ENCODE measurements around the gene GLI2. TPM values are rescaled to one million over a fixed set of nuclear protein-coding genes. Genes with fewer than 3 reads are reported as not detected.

The GLI2 gene
- polyA plus RNA-seq, 1 experiment, result 5.2 TPM

DNA sequence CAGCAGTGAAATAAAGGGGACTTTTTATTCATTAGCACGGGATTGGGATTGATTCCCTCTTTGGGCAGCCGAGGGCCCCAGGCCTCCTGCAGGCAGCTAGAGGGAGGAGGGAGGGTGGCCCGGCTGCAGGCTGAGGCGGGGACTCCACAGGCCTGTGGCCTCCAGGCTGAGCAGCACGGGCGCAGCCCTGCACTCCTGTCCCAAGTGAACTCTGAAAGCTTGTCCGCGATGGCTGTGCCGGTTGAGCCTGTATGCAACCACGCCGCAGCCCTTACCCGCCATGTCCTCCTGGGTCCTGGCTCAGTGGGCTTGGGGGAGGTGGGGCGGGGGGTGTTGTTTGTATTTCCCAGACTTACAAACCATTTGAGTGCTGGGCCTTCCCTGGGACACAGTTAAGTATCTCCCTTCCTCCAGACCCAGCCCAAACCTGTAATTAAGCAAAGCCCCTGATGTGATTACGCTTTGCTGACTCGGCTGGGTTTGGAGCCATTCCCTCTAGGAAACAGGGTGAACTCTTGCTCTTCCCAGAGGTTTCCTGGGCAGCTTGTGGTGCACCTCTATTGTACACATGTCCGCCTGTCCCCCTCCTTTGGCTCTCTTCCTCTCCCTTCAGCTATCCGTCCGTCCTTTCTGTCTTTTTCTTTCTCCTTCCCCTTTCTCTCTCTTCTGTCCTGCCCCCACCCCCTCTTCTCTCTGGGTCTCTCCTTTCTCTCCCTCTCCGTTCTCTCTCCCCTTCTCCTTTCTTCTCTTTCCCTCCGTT is 5.3 kb downstream of the GLI2 start:
- Histone ChIP-seq H3K27me3 (ENCODE audit: control insufficient read depth, insufficient read depth, low read length) (no peaks in the 10 kb centered on the region), H3K4me3 (ENCODE audit: low read depth, low read length) (peak overlapping the region; percentile 43), H3K9me3 (ENCODE audit: control insufficient read depth, insufficient read depth, low read length) (peaks cover 8% of the 10 kb centered on the region; the same call in 1 of the 2 replicates), H3K27ac (ENCODE audit: low read depth, low read length) (no peak overlapping the region)
- POLR2A ChIA-PET, result interaction anchor here (1.0 kb wide), 1 partner anchor 25 kb away, joined by 5 read pairs; no protein-coding TSS in a partner anchor
- TF ChIP-seq, protein P1, sequence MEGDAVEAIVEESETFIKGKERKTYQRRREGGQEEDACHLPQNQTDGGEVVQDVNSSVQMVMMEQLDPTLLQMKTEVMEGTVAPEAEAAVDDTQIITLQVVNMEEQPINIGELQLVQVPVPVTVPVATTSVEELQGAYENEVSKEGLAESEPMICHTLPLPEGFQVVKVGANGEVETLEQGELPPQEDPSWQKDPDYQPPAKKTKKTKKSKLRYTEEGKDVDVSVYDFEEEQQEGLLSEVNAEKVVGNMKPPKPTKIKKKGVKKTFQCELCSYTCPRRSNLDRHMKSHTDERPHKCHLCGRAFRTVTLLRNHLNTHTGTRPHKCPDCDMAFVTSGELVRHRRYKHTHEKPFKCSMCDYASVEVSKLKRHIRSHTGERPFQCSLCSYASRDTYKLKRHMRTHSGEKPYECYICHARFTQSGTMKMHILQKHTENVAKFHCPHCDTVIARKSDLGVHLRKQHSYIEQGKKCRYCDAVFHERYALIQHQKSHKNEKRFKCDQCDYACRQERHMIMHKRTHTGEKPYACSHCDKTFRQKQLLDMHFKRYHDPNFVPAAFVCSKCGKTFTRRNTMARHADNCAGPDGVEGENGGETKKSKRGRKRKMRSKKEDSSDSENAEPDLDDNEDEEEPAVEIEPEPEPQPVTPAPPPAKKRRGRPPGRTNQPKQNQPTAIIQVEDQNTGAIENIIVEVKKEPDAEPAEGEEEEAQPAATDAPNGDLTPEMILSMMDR (IDR thresholded peaks at IDR 0.05; ENCODE audit: low read depth, low read length), result peak; percentile 22; the same call in 1 of the 2 replicates
- DNase-seq (ENCODE audit: low read depth, low spot score), result no peak
- CTCF ChIA-PET, result interaction anchor here (0.6 kb wide), 1 partner anchor 11 kb away, joined by 3 read pairs; no protein-coding TSS in a partner anchor

DNA sequence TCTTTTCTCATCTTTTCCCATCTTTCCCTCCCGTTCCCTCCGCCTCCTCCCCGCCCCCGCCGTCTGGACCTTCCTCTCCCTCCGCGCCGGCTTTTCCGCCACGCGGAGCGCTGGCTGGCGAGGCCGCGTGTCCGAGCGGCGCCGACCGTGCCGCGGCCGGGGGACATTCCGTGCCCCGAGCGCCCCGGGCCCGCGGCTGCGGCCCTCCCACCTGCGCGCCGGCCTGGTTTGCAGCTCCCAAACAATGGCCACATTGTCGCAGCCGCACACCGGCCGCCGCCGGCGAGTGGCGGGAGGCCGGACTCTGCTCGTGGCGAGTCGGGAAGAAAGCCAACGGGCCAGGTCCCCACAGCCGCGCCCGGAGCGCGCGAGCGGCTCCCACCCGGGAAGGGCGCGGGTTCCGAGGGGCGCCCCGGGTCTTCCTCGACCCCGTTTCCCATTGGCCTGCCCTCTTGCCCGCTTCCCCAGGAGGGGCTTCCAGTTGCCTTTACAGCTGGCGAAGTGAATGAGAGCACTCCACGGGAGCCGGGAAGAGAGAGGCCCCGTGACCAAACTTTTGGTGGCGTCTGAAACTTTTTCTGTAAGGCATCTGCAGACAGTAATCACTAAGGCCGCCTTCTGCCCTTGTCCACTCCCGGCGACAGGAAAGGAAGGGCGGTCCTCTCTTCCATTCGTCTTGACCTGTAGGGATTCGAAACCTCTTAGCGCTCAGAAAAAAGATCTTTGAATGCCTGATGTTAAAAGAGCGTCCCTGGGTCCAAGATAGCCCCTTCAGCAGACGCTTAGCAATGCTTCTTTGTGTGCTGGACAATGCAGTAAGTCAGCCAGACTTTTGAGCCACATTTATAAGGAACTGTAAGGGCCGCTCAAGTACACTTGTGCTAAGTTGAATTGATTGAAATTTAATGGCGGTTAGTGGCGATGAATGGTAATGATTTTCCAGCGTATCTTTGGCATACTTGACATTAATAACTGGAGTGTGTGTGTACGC is 6.2 kb downstream of the GLI2 start:
- Histone ChIP-seq H3K4me3 (ENCODE audit: low read depth, low read length) (peak overlapping the region; percentile 43), H3K27me3 (ENCODE audit: control insufficient read depth, insufficient read depth, low read length) (no peaks in the 10 kb centered on the region), H3K27ac (ENCODE audit: low read depth, low read length) (no peak overlapping the region), H3K9me3 (ENCODE audit: control insufficient read depth, insufficient read depth, low read length) (peaks cover 3% of the 10 kb centered on the region; the same call in 1 of the 2 replicates)
- DNase-seq (ENCODE audit: low read depth, low spot score), result no peak
- POLR2A ChIA-PET, result no interaction called here
- TF ChIP-seq, protein P1 (IDR thresholded peaks at IDR 0.05; ENCODE audit: low read depth, low read length), result no peak
- CTCF ChIA-PET, result no interaction called here

DNA sequence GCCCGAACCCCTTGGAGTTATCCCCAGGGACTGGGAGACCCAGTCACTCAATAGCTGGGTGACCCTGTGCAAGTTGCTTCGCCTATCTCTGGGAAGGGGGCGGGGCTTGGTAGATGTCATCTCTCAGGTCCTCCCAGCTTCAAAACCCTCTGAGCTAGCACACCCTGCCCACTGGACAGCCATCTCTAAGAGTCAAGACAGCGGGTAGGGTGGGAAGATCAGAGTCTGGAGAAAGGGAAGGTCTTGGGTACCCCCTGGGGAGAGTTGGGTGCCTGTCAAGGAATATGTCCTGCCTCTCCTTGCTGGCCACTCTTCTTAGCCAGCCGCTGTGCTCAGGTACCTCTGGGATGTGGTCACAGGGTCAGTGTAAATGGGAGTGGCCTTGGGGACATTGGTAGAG is 8.0 kb downstream of the GLI2 start:
- Histone ChIP-seq H3K27me3 (ENCODE audit: control insufficient read depth, insufficient read depth, low read length) (no peaks in the 10 kb centered on the region), H3K4me3 (ENCODE audit: low read depth, low read length) (no peak overlapping the region), H3K9me3 (ENCODE audit: control insufficient read depth, insufficient read depth, low read length) (no peaks in the 10 kb centered on the region), H3K27ac (ENCODE audit: low read depth, low read length) (no peak overlapping the region)
- no peak for DNase-seq (ENCODE audit: low read depth, low spot score)
- CTCF ChIA-PET, result no interaction called here
- POLR2A ChIA-PET, result interaction anchor here (1.0 kb wide), 1 partner anchor 199 kb away, joined by 3 read pairs; no protein-coding TSS in a partner anchor
- TF ChIP-seq, protein P1 (IDR thresholded peaks at IDR 0.05; ENCODE audit: low read depth, low read length), result no peak

DNA sequence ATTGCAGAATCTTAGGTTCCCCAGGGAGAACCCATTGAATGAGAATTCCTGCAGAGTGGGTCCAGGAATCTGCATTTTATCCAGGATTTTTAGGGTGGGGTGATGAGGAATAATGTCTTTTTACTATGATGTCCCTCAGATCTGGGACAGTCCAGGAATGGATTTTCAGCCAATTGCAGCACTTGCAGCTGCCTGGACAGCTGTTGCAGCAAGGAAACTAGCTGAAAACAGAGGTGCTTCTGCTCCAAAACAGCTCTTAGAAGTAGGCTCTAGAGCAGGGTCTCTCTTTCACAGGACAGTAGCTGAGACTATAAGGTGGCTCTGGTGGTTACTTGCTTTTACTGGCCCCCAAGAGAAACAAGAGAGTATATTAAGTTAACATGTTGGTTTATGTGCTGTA is 9.1 kb downstream of the GLI2 start:
- H3K27me3 ChIP-seq (ENCODE audit: control insufficient read depth, insufficient read depth, low read length), result no peaks in the 10 kb centered on the region
- DNase-seq (ENCODE audit: low read depth, low spot score), result no peak
- no peak overlapping the region for H3K4me3 ChIP-seq (ENCODE audit: low read depth, low read length)
- ChIA-PET CTCF (interaction anchor here (1.1 kb wide), 1 partner anchor 9 kb away, joined by 3 read pairs; the partner anchor contains the start of gene GLI2), POLR2A (interaction anchor here (1.0 kb wide), 1 partner anchor 198 kb away, joined by 3 read pairs; no protein-coding TSS in a partner anchor)
- no peaks in the 10 kb centered on the region for H3K9me3 ChIP-seq (ENCODE audit: control insufficient read depth, insufficient read depth, low read length)
- TF ChIP-seq, protein P1 (IDR thresholded peaks at IDR 0.05; ENCODE audit: low read depth, low read length), result no peak
- no peak overlapping the region for H3K27ac ChIP-seq (ENCODE audit: low read depth, low read length)

Data from AG04450 (cell line).